NCI-H446 treated with DMSO at 0.1 percent for 48 hours (cell line): Measurements from ENCODE around the gene RAD51B.
"Not testable (repeated sequence)": the region's sequence is repeated elsewhere in the genome, so short reads cannot be mapped to it uniquely, and the experiment has no call there.

Experiments used
- DNase-seq: peaks from one replicate; lab custom pipeline; 2025; lab: John Stamatoyannopoulos, UW

Gene RAD51B

DNA sequence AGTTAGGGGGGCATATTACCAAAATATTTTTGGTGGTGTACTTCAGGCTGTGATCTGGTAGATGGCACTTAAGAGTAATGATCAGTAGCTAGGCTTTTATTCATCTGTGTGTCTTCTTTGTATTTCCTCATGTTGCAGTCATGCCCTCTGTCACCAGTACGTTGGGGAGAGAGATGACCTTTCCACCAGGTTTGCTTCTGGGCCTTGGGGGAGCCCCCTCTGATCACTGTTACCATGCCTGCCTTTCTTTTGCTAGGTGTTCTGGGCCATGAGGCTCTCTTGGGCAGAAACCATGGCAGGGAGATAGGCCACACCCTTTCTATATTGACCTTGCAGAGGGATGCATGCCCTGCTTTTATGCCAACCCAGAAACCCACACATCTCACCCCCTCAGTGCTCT lies 208.5 kb downstream of the RAD51B start:
- no peak for DNase-seq

DNA sequence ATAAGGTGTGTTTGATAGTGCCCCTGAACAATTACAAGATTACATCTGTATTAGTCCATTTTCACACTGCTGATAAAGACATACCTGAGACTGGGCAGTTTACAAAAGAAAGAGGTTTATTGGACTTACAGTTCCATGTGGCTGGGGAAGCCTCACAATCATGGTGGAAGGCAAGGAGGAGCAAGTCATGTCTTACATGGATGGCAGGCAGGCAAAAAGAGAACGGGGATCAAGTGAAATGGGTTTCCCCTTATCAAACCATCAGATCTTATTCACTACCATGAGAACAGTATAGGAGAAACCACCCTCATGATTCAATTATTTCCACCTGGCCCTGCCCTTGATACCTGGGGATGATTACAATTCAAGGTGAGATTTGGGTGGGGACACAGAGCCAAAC lies 211.4 kb downstream of the RAD51B start:
- DNase-seq: not testable (repeated sequence)

DNA sequence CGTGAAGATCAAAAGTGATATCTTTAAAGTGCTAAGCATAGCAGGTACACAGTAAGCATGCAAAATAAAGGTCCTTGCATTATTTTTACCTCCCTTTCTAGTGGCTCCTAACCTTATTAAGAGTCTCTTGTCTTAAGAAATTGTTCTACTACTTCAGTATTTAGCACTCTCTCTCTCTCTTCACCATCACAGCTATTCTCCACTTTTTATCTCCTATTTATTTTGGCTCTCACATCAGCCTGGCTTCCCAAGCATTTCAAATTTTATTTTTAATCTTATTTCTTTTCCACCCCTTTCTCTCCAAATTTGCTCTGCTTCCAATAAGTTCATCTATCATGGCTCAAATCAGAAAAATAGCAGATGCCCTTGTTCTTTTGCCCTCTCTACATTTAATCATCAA lies 212.6 kb downstream of the RAD51B start:
- no peak for DNase-seq

DNA sequence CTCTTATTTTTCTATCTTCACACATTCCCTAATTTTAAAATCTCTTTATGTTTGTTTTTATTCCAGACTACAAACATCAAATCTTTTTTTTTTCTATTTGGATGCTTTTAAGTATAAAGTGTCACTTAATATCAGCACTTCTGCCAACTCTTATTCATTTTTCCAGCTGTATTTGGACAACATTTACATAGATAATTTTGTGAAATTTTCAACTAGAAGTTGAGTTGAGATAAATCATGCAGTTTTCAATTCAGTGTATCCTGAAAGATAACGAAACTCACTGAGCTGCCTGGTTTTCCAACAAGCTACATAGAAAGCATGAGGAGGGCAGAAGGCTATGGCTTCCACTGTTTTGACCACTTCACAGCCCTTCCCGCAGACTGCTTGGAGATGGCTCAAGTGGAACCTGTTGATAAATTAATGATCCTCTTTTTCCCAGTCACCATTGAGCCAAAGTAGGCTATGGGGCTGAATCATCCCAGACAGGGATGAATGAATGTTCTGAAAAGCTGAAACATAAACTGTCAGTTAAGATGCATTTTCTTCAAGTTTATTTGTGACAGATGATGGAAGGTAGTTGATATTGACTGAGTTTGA lies 213.9 kb downstream of the RAD51B start:
- no peak for DNase-seq

DNA sequence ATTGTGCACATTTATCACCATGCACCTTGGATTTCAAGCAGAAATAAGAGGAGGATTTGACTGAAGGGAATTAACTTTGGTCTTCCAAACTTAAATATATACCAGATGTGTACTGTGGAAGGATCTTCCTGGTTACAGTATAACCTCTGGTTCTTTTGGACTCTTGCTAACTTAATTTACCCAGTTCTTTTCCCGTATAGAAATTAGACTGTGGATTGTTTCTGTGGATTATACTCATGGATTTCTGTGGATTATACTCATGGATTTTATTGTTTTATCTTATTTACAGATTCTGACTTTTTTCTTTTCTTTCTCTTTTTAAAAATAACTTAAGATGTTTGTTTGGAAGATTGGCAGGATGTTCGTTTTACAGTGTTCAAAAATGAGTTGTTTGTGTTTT lies 215.3 kb downstream of the RAD51B start:
- DNase-seq: no peak

DNA sequence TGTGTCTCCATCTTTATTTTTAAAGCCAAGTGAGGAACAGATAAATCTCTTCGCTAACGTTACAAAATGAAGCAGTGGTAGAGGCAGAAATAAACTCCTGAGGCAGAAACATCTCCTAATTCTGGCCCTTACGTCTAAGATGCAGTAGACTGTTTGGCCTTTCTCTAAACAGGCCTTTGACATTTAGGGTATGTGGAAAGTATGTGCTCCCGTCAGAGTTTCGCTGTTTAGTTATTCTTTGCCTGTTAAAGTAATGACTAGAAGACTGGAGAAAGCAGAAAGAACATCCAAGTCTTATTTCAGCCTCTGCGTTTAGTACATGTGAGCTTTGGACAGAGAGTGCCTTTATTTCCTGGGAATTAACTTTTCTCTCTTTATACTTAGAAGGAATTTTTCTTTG lies 216.6 kb downstream of the RAD51B start:
- no peak for DNase-seq

DNA sequence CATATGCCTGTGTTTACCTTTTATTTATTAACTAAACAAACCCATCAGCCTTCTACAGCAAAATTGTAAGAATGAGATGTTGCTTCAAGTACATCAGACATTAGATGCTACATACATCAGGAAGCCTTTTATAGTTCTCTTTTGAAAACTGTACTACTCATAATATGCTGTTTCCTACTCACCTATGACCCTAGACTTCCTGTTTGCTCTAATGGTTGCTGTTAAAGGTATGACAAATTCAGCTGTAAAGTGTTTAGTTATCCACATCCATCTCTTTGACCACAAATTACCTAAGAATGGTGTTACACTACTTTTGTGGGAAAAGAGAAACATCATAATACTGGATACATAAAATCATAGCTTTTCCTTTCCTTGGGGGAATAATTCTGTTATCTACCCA lies 220.0 kb downstream of the RAD51B start:
- no peak for DNase-seq

DNA sequence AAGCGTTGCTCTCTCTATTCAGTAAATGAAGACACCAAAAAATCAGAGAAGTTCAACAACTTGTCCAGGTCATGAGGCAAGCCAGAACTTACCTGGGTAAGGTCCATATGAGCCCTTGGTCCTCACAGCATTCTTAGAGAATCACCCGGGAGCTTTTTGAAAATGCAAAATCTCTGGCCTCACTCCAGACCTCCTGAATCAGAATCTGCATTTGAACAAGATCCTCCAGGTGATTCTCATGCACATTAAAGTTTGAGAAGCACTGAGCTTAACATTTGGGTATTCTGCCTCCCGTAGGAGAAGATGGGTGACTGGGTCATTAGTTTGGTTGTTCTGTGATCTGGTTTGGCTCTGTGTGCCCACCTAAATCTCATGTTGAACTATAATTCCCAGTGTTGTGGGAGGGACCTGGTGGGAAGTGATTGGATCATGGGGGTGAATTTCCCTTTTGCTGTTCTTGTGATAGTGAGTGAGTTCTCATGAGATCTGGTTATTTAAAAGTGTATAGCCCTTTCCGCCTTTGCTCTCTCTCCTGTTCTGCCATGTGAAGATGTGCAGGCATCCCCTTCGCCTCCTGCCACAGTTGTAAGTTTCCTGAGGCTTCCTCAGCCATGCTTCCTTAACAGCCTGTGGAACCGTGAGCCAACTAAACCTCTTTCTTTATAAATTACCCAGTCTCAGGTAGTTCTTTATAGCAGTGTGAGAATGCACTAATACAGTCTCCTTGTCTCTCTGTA lies 221.2 kb downstream of the RAD51B start:
- no peak for DNase-seq

DNA sequence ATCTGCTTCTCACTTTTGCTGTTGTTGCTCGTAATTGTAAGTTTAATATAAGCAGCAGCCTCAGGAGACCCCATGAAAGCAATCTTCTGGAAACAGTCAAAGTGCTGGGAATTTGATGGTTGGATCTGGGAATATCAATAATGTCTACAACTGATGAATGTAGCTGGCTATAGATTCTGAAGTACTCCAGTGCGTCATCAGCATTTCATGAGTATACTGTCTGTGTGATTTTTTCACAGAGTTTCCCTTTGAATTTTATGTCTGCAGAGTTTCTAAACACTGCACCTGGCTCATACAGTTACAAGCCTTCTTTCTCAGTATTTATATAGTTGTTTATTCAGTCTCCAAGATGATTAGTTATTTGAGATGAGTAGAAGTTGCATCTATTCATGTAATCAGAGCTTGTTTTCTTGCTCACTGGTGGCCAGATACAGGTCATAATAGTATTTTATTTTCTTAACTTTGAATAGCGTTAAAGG lies 222.3 kb downstream of the RAD51B start:
- no peak for DNase-seq

DNA sequence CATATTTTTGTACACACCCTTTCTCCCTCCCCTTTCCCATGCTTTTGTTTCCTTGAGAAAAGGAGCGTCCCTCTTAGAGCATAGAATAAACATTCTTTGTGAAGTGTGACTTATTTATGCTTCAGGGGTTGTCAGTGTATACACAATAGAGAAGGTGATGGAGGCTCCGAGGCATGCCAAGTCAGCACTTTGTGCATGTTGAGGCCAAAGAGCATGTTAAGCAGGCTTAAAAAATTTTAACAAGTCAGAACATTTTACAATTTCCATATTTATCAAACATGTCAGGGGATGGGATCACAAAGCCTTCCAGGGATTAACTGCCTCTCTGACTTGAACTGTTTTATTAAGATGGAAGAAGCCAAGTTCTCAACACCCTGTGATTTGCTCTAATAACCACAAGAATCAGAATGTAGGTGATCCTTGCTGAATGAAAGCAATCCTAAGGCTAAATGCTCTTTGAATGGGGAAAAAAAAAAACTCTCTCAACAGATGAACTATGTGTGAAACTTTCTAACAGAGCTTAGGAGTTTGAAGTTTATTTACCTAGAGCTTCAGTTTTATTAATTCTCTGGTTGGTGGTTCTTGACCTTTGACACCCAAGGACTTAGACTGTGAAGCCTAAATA lies 223.1 kb downstream of the RAD51B start:
- DNase-seq: no peak

DNA sequence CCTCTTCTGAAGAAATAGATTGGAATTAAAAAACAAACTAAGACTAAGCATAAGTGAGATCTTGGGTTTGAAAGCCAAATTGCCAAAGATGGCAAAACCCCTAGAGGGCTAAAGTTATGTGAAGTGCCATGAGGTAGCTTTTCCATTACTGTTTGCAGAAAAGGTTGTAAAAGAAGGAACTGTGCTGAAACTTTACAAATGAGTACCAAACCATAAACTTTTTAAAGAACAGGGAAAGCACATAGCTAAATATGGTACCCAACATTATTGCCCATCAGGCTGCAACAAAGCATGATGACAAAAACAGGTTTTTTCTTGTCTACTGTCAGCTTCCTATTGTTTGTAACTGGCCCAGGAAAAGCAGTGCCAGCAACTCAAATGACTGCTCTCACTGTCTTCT lies 224.2 kb downstream of the RAD51B start:
- DNase-seq: no peak

DNA sequence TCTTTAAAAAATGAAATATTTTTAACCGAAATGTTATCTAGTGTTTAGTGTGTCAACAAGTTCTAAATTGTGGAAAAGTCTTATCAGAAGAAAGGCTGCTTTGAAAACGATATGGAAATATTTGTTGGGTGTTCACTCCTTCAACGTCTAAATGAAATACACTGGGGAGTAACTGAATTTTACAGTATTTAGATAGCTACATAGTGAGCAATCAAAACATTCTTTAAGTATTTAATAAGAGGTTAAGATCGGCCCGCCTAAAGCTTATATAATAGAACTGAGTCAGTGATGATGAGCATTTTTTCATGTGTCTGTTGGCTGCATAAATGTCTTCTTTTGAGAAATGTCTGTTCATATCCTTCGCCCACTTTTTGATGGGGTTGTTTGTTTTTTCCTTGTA lies 228.3 kb downstream of the RAD51B start:
- no peak for DNase-seq

DNA sequence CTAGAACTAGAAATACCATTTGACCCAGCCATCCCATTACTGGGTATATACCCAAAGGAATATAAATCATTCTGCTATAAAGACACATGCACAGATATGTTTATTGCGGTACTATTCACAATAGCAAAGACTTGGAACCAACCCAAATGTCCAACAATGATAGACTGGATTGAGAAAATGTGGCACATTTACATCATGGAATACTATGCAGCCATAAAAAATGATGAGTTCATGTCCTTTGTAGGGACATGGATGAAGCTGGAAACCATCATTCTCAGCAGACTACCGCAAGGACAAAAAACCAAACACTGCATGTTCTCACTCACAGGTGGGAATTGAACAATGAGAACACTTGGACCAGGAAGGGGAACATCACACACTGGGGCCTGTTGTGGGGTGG lies 229.2 kb downstream of the RAD51B start:
- DNase-seq: not testable (repeated sequence)

DNA sequence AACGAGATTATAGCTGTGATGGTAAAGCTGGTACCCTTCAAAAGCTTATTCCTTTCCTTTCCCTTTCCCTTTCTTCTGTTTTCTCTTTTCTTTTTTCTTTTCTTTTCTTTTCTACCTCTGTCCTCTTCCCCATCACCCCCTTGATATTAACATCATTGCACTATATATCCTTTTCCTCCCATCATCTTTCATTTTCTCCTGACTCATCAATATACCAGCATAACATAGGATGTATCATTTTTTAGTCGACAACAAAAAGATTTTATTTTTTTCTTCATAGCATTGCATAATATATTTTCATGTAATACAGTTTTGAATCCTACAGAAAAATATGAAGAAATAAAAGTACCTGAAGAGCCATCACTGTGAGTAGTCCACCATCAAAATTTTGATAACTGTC lies 230.6 kb downstream of the RAD51B start:
- DNase-seq: no peak

DNA sequence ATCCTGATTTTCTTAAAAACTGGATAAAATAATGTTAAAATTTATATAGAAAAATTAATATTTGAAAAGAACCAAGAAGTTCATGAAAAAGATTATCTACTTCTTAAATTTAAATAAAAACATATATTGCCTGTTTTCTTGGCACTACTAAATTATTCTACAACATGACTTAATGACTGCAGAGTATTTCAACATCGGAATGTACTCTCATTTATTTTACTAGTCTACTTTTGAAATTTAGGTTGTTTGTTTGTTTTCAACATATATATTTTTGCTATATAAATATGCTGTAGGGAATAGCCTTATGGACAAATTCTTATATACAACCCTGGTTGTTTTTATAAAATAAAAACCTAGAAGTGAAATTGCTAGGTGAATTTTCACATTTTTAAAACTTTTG lies 231.6 kb downstream of the RAD51B start:
- no peak for DNase-seq

DNA sequence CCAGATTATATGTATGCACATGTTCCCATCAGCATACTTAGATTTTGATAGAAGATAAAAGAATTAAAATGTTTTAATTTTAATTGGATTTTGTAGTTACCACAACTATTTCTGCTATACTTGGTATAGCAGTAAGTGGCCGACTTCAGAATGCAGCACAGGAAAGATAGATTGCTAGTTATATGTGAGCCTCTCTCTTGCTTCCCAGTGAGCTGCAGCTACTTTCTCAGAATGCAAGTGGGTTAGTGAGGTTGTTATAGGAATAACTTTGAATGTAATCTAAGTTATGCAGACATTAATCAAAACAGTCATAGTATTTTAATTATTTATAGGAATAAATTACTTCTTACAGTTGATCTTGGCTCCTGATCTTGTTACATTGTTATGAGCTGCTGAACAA lies 240.6 kb downstream of the RAD51B start:
- DNase-seq: no peak

DNA sequence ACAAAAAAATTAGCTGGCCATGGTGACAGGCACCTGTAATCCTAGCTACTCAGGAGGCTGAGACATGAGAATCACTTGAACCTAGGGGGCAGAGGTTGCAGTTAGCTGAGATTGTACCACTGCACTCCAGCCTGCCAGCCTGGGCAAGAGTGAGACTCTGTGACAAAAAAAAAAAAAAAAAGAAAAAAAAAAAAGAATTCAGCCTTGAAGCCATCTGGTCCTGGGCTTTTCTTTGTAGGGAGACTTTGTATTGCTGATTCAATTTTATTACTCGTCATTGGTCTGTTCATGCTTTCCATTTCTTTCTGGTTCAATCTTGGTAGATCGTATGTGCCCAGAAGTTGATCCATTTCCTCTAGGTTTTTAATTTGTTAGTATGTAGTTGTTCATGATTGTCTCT lies 243.1 kb downstream of the RAD51B start:
- no peak for DNase-seq

DNA sequence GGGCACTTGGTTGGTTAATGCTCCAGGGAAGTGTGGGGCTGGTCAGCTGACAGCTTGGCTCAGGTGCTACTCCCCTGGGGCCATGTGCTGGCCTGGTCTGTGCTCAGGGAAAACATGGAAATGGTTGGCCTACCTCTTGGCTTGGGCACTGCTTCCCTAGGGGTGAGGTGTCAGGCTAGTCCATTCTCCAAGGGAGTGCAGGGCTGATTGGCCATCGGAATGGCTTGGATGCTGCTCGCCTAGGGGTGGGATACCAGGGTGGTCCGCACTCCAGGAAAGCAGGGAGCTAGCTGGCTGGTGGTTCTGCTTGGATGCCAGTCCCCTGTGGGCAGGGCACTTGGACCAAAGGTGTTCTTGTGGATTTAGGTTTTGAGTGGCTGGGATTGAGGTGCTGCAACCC lies 245.7 kb downstream of the RAD51B start:
- DNase-seq: no peak

DNA sequence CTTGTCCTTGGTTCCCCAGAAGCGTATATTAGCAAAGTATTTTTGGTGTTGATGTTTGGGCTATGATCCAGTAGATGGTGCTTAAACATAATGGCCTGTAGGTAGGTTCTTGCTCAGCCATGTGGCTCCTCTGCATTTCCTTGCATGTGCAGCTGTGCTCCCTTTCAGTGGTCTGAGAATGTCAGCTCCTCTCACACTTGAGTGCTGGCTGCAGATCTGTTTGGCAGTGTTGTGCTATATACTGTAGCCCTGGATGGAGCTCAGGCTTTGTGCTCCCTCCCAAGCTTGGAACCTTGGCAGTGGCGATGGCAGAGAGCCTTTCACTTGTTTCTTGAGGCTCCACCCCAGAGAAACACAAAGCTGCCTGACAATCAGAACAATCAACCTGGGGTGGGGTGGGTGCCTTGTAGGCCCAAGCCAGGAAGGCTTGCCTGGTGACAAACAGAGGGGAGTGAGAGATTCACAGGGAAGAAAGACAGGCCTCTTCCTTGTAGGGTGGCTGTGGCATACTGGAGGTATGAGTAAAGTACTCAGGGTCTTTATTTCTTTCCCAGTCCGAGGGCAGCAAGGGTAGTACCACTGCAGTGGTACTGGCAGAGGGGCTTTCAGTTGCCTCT lies 255.3 kb downstream of the RAD51B start:
- DNase-seq: no peak

DNA sequence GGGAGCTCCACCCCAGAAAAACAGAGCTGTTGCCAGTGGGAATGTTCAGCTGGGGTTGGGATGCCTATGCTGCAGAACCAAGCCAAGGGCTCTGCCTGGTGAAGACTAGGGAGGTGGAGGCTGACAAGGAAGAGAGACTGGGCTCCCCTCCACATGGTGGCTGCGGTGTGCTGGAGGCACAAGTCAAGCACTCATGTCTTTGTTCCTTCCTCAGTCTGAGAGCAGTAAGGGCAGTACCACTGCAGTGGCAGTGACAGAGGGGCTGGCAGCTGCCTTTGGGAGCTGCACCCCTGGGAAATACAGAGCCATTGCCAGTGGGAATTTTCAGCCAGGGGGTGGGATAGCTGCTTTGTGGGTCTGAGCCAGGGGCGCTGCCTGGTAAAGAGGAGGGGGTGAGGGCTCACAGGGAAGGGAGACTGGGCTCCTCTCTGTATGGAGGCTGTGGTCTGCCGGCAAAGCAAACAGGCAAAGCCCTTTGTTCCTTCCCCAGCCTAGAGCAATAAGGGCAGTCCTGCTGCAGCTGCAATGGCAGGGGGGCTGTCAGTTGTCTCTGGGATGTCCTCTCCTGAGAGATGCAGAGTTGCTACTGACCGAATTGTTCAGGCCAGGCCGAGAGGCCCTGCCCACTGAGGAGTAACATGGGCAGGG lies 255.9 kb downstream of the RAD51B start:
- DNase-seq: no peak

DNA sequence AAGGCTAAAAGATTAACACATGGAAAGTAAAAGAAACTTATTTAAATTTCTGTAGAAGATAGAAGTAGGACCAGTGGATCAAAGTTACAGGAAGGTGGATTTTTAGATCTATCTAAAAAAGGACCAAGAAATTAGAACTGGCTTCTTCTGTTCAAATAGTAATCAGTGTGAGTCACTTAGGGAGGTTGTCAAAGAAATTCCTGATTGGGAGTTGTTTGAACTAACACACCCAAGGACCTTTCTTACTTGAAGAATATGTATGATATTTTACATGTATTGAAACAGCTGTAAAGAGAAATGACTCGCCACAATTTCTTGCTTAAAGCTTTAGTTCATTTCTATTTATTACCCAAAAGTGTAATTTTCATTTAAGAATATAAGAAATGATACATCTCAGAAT lies 256.9 kb downstream of the RAD51B start:
- no peak for DNase-seq

DNA sequence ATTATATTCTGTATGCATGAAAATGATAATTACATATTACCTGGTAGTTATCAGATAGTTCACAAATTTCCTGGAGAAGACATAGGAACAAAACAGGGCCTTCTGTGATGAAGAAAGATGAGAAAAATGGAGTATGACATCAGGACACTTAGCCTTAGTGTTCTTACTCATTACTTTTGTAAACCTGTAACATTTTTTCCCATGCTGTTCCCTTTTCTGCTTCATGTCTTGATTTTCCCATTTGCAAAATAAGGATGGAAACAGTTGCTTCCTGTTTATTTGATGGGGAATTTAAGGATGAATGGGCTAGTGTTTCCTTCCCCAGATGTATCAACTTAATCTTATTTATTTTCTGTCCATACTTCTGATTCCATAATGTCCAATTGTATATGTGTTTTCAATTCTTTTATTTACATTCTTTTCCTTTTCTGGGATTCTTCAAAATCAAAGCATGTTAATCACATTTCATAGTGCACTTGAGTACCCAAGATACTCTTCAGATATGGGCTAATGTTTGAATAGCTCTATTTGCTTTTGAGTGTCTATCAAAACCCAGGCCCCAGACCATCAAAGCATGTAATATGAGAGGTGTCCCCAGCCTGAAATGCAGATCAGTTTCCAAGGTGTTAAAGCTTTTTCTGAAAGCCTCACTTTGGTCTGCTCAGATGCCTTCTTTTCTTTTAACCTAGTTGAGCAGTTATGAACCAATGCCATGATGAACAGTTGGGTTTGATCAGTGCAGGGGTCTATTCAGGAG lies 260.5 kb downstream of the RAD51B start:
- no peak for DNase-seq
